Activated CD4-positive, alpha-beta T cell treated with anti-CD3 and anti-CD28 coated beads, Interleukin-2, amount 10 ng/mL, durations not matched to agents 24 days and 14 days (primary cell): ENCODE results near the gene PPP1R13L. TPM values are rescaled to one million over a fixed set of nuclear protein-coding genes. Genes with fewer than 3 reads are reported as not detected.
A peak's percentile ranks its signal among the peaks of the same experiment; 100 is the strongest.
"Not testable (repeated sequence)": the region's sequence is repeated elsewhere in the genome, so short reads cannot be mapped to it uniquely, and the experiment has no call there.

Experiments used
- DNase-seq: peaks from one replicate; pipeline ENCODE4 v3.0.0; 2022
- H3K27ac Mint-ChIP-seq: one replicate; pipeline ENCODE4 v1.8.0; 2022; ENCODE audit warnings: mild to moderate bottlenecking, mixed read lengths
- H3K27me3 Mint-ChIP-seq: one replicate; pipeline ENCODE4 v1.8.0; 2022; ENCODE audit warnings: mixed read lengths
- H3K36me3 Mint-ChIP-seq: one replicate; pipeline ENCODE4 v1.8.0; 2022; ENCODE audit warnings: low read depth, mild to moderate bottlenecking, mixed read lengths
- H3K4me1 Mint-ChIP-seq: one replicate; pipeline ENCODE4 v1.8.0; 2021; ENCODE audit warnings: mixed read lengths
- H3K4me3 Mint-ChIP-seq: one replicate; pipeline ENCODE4 v1.8.0; 2022; ENCODE audit warnings: mild to moderate bottlenecking, moderate library complexity, mixed read lengths
- H3K9me3 Mint-ChIP-seq: one replicate; pipeline ENCODE4 v1.8.0; 2021; ENCODE audit warnings: mixed read lengths
- intact Hi-C: fragments of 100-400 bp; cut with micrococcal nuclease; formaldehyde crosslinking; loops from one replicate; pipeline ENCODE4 v1.15.1; 2023
- total RNA-seq: library from RNA; stranded (reverse); gene quantifications from 2 replicates; pipeline ENCODE4 v1.2.3, GENCODE V29; 2022

Gene PPP1R13L
- total RNA-seq, 1 donor from 2014 or later = 13.4 TPM

DNA sequence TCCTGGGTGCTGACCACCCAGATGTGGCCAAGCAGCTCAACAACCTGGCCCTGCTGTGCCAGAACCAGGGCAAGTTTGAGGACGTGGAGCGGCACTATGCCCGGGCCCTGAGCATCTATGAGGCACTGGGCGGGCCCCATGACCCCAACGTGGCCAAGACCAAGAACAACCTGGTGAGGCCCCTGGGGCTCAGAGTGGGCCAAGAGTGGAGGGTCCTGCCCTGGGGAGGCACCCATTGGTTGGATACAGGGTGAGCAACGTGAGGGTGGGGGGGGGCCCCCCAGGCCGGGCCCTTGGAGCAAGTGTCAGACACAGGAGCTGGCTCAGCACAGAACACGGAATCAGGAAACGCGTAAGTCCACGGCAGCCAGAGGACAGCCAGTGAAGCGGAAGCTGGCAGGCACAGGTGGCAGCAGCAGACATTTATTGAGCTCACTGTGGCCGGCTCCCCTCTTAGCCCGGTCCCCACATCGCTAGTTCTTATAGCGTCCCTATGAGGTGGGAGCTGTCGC is 55.4 kb downstream of the PPP1R13L start:
- Mint-ChIP-seq H3K4me1 (no peaks in the 10 kb centered on the region), H3K27me3 (peaks cover 3% of the 10 kb centered on the region), H3K27ac (no peak overlapping the region), H3K9me3 (no peaks in the 10 kb centered on the region), H3K4me3 (no peak overlapping the region), H3K36me3 (peaks cover 14% of the 10 kb centered on the region)
- intact Hi-C loops = no loop called here
- no peak for DNase-seq

DNA sequence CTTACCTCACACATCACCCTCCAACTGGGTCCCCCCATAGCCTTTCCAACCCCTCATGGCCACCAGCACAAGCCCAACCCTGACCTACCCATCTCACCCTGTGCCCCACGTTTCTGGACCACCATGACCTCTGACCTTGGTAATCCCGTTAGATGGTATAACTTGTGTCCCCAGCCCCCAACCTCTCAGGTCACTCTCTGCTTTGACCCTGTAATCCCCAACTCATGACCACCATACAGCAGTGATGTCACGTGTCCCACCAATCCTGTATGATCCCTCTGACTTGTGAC is 55.8 kb downstream of the PPP1R13L start:
- intact Hi-C loops = no loop called here
- H3K4me3 Mint-ChIP-seq = no peak overlapping the region
- H3K36me3 Mint-ChIP-seq = peaks cover 10% of the 10 kb centered on the region
- no peak for DNase-seq
- H3K4me1 Mint-ChIP-seq = no peaks in the 10 kb centered on the region
- no peak overlapping the region for H3K27ac Mint-ChIP-seq
- peaks cover 3% of the 10 kb centered on the region for H3K27me3 Mint-ChIP-seq
- no peaks in the 10 kb centered on the region for H3K9me3 Mint-ChIP-seq

DNA sequence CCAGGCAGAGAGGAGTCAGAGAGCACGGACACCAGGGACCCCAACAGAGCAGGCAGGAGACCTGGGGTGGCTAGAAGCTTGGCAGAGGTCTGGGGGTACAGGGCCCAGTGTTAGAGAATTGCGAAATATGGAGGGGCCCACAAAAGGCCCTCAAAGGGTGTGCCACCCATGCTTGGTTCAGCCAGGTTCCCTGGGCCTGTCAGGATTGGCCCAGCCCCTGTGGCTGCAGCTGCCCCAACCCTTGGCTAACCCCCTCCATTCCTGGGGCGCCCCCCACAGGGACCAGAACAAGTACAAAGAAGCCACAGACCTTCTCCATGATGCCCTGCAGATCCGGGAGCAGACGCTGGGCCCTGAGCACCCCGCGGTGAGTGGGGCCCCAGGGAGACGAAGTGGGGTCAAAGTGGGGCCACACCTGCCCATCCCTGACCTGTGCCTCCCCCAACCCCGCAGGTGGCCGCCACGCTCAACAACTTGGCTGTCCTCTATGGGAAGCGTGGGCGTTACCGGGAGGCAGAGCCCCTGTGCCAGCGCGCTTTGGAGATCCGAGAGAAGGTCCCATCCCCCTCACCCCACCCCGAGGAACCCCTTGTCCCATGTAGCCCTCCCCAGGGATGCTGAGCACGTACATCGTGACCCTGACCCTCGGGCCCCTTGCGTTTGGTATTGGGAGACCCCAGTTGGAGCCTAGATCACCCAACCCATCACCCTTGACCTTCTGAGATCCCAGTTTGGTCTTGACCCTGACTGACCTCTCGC is 56.3 kb downstream of the PPP1R13L start:
- Mint-ChIP-seq H3K9me3 (no peaks in the 10 kb centered on the region), H3K27ac (no peak overlapping the region), H3K4me3 (no peak overlapping the region), H3K27me3 (peaks cover 3% of the 10 kb centered on the region), H3K36me3 (peaks cover 9% of the 10 kb centered on the region), H3K4me1 (no peaks in the 10 kb centered on the region)
- no peak for DNase-seq
- intact Hi-C loops = no loop called here

DNA sequence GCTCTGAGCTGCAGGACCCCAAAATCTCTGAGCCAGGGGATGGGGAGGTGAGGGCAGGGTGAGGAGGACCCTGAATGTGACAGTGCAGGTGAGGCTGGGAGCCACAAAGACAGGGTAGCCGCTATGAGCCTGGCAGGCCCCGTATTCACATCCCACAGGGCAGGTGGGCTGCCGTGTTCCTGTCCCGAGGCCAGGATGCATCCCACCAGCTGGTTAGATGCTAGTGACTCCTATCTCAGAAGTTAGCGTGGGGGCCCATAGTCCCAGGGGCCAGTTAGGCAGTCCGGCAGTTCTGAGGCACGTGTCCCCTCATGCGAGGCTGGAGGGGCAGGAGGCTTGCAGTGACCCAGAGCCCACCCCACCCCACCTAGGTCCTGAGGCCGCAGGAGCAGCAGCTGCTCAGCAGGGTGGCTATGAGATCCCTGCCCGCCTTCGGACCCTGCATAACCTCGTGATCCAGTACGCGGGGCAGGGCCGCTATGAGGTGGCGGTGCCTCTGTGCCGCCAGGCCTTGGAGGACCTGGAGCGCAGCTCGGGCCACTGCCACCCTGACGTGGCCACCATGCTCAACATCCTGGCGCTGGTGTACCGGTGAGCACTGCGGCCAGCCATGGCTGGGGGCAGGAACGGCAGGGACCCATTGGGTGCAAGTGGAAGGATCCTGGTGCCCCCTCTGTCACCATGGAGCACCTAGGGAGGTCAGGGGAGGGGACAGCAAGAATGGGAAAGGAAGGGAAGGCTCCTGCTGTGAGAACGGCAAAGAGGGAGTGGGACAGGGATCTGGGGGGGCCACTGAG is 57.1 kb downstream of the PPP1R13L start:
- no peak overlapping the region for H3K27ac Mint-ChIP-seq
- no peaks in the 10 kb centered on the region for H3K4me1 Mint-ChIP-seq
- DNase-seq = no peak
- no peak overlapping the region for H3K4me3 Mint-ChIP-seq
- H3K36me3 Mint-ChIP-seq = peaks cover 6% of the 10 kb centered on the region
- H3K27me3 Mint-ChIP-seq = peaks cover 3% of the 10 kb centered on the region
- intact Hi-C loops = no loop called here
- no peaks in the 10 kb centered on the region for H3K9me3 Mint-ChIP-seq

DNA sequence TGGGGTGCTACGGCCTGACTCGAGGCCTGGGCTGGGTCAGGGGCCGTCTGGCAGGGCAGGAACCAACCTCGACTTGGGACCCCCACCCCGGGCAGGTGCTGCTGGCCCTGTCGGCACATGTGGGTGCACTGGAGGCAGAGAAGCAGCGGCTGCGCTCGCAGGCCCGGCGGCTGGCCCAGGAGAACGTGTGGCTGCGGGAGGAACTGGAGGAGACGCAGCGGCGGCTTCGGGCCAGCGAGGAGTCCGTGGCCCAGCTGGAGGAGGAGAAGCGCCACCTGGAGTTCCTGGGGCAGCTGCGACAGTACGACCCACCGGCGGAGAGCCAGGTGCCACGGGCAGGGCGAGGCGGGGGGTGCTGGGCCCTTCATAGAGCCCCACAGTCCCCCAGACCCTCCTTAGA is 58.4 kb downstream of the PPP1R13L start:
- H3K4me1 Mint-ChIP-seq = no peaks in the 10 kb centered on the region
- H3K4me3 Mint-ChIP-seq = no peak overlapping the region
- DNase-seq = no peak
- H3K27ac Mint-ChIP-seq = no peak overlapping the region
- no peaks in the 10 kb centered on the region for H3K9me3 Mint-ChIP-seq
- H3K27me3 Mint-ChIP-seq = peaks cover 3% of the 10 kb centered on the region
- peaks cover 4% of the 10 kb centered on the region for H3K36me3 Mint-ChIP-seq
- intact Hi-C loops = no loop called here

DNA sequence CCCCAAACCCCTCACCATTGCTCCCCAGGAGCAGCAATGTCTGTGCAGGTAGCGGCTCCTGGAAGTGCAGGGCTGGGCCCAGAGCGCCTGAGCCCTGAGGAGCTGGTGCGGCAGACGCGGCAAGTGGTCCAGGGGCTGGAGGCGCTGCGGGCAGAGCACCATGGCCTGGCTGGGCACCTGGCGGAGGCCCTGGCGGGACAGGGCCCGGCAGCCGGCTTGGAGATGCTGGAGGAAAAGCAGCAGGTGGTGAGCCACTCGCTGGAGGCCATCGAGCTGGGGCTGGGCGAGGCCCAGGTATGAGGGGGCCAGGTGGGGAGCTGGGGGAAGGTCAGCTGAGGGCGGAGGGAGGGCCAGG is 59.4 kb downstream of the PPP1R13L start:
- DNase-seq = no peak
- no peaks in the 10 kb centered on the region for H3K4me1 Mint-ChIP-seq
- peaks cover 1% of the 10 kb centered on the region for H3K36me3 Mint-ChIP-seq
- H3K27ac Mint-ChIP-seq = no peak overlapping the region
- H3K9me3 Mint-ChIP-seq = no peaks in the 10 kb centered on the region
- intact Hi-C loops = no loop called here
- H3K27me3 Mint-ChIP-seq = peaks cover 3% of the 10 kb centered on the region
- no peak overlapping the region for H3K4me3 Mint-ChIP-seq

DNA sequence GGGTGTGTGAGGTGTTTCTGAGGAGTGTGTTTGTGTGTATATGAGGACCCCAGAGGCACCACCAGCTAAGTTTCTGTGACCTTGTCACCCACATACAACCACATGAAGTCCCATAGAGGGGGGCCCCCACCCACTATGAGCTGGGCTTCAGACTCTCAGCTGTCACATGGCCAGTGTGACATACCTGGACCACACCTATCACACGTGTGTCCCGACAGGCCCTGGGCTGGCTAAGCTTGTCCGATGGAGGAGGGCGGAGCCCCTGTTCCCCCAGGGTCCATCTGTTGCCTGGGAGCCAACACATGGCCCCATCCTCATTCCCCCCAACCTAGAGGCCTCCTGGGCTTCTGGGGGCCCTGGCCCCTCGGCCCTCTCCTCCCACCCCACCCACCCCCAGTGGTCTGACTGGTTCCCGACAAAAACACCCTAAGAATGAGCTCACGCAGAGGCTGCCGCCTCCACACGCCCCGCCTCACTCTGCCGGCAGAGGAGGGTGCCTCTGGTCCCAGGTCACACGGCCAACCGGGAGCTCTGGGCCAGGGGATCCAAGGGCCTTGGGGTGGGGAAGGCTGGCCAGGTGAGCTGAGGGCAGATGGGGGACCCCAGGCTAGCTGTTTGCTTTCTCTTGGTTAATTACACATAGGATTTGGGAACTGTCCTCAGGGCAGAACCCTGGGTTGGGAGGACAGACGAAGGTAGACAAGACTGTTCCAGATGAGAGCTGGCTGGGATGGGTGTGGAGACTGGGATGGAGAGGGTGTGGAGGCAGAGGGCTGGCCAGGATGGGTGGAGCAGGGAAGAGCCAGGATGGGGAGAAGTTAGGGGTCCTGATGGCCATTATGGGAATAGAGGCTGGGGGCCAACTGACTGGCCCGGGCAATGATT is 60.0 kb downstream of the PPP1R13L start:
- Mint-ChIP-seq H3K27me3 (peaks cover 8% of the 10 kb centered on the region), H3K27ac (no peak overlapping the region), H3K4me3 (no peak overlapping the region), H3K36me3 (no peaks in the 10 kb centered on the region), H3K4me1 (peaks cover 2% of the 10 kb centered on the region), H3K9me3 (no peaks in the 10 kb centered on the region)
- no peak for DNase-seq
- intact Hi-C loops = no loop called here

DNA sequence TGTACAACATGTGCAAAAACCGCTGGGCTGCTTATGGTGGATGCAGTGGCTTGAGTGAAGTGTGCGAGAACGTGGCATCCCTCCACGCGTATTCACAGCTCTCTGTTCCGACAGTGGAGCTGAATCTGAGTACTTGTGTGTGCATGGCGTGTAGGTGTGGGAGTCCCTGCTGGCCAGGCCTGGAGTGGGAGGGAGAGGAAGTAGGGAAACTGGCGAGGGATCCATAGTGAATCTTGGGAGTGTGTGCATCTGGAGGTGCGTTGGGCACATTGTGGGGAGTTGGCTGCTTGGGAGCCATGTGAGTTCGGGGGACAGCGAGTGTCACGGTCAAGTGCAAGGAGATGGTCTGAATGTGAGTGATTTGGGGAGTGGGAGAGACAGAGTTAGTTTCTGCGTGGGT is 62.0 kb downstream of the PPP1R13L start:
- Mint-ChIP-seq H3K4me1 (peaks cover 6% of the 10 kb centered on the region), H3K4me3 (no peak overlapping the region), H3K36me3 (no peaks in the 10 kb centered on the region), H3K9me3 (no peaks in the 10 kb centered on the region), H3K27me3 (peaks cover 8% of the 10 kb centered on the region), H3K27ac (no peak overlapping the region)
- no peak for DNase-seq
- intact Hi-C loops = no loop called here

DNA sequence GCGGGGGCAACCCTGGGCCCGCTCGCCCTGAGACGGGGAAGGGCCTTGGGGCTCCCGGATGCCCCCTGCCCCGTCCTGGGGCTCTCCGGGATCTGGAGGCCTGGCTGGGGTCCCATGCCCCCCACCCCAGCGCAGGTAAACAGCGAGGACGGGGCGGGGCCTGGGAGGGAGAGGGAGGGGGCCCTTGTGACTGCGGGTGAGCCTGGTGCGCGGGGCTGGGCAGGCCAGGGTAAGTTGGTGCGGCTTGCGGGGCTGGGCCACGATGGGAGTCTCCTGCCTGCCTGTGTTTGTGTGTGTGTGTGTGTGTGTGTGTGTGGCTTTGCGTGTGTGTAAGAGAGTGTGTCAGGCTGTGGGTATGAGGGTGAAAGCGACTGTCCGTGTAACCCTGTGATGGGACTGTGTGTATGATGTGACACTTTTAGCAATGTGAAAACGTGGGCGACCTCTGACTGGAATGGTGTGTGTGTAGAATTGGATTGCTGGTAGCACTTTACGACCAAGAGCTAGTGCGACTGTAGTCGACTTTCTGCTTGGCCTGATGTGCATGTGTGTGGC is 63.9 kb downstream of the PPP1R13L start:
- peaks cover 11% of the 10 kb centered on the region for H3K27me3 Mint-ChIP-seq
- H3K4me3 Mint-ChIP-seq = no peak overlapping the region
- no peaks in the 10 kb centered on the region for H3K9me3 Mint-ChIP-seq
- H3K36me3 Mint-ChIP-seq = no peaks in the 10 kb centered on the region
- peak; percentile 61 for DNase-seq
- intact Hi-C loops = no loop called here
- H3K4me1 Mint-ChIP-seq = peaks cover 6% of the 10 kb centered on the region
- no peak overlapping the region for H3K27ac Mint-ChIP-seq

DNA sequence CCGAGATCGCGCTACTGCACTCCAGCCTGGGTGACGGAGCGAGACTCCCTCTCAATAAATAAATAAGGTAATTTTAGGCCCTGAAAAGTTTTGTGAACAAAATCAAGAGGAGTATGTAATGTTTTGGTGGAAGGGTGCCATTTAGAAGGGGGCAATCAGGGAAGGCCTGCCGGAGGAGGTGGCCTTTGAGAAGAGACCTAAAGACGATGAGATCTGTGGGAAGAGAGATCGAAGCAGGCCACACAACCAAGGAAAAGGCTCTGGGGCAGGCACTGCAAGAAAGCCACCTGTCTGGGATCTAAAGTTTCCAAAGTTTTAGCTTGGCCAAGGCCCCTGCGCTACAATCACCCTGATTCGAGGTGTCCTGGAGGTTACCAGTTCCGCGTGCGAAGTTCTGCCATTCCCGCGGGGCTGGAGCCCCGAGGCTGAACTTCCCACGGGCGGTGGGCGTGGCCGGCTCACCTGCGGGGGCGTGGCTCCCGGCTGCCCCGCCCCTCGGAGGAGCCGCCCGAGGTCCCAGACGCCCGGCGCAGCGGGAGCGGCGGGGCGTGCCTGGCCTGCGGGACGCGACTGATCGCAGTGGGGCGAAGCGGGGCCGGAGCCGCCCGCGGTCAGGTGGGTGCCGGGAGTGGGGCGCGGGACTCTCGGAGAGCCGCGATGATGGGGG is 64.5 kb downstream of the PPP1R13L start, which contains the start of gene KLC3:
Gene KLC3, plus strand, starts transcription at position 519 of the 667 bp plus-strand sequence. CDS start 4,792 bp downstream, outside the sequence.
- Mint-ChIP-seq H3K36me3 (no peaks in the 10 kb centered on the region), H3K4me1 (peaks cover 6% of the 10 kb centered on the region), H3K4me3 (peak within 1 kb of the TSS; percentile 64), H3K27me3 (peaks cover 9% of the 10 kb centered on the region), H3K27ac (no peak within 1 kb of the TSS), H3K9me3 (no peaks in the 10 kb centered on the region)
- intact Hi-C loops = no loop called here
- peak; percentile 83 for DNase-seq

DNA sequence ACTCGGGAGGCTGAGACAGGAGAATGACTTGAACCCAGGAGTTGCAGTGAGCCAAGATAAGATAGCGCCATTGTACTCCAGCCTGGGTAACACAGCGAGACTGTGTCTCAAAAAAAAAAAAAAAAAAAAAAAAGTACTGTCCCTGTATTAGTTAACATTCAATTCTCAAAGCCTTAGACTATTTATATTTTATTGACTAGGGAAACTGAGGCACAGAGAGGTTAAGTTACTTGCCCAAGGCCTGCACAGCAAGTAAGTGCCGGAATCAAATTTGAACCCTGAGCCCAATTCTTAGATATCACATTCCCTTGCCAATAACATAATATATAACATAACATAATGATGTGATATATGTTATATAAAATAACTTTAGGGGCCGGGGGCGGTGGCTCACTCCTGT is 65.2 kb downstream of the PPP1R13L start:
- Mint-ChIP-seq H3K36me3 (no peaks in the 10 kb centered on the region), H3K9me3 (no peaks in the 10 kb centered on the region), H3K4me3 (no peak overlapping the region), H3K27me3 (peaks cover 9% of the 10 kb centered on the region), H3K27ac (no peak overlapping the region), H3K4me1 (peaks cover 6% of the 10 kb centered on the region)
- no peak for DNase-seq
- intact Hi-C loops = loop anchor here (2.0 kb wide), 1 partner anchor 89 kb away; the partner anchor contains the start of gene MARK4

DNA sequence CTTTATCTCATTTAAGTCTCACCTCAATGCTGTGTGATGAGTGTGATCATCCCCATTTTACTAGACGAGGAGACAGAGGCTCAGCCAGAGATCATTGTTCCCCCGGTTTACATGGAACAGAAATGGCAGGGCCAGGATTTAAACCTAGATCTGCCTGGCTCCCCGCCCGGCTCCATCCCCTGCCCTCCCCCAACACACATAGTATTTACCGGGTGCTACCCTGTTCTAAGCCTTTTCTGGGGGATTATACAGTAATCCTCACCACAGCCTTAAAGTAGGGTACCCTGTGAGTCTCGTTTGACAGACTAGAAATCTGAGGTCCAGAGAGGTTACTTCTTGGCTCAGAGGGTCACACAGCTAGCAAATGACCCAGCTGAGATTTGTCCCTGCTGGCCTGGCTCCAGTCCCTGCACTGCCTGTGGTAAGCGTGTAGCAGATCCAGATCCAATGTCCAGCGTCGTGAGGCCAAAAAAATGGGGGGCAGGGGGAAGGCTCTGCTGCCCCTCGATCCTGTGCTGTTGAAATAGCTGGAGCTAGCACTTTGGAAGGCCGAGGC is 68.1 kb downstream of the PPP1R13L start:
- Mint-ChIP-seq H3K27me3 (peaks cover 9% of the 10 kb centered on the region), H3K9me3 (no peaks in the 10 kb centered on the region), H3K4me3 (no peak overlapping the region), H3K27ac (no peak overlapping the region), H3K36me3 (no peaks in the 10 kb centered on the region), H3K4me1 (peaks cover 6% of the 10 kb centered on the region)
- intact Hi-C loops = no loop called here
- no peak for DNase-seq

DNA sequence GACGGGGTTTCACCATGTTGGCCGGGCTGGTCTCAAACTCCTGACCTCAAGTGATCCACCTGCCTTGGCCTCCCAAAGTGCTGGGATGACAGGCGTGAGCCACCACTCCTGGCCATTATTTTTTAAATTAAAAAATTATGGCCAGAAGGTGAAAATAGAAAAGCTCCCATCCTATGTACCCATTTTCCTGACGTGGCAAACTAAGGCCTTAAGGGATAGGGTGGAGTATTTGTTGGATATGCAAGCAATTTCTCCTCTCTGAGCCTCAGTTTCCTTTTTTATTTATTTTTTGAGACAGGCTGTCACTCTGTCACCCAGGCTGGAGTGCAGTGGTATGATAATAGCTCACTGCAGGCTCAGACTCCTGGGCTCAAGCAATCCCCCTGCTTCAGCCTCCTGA is 70.0 kb downstream of the PPP1R13L start:
- H3K27me3 Mint-ChIP-seq, H3K36me3 Mint-ChIP-seq, intact Hi-C loops, DNase-seq, H3K27ac Mint-ChIP-seq, H3K4me1 Mint-ChIP-seq, H3K9me3 Mint-ChIP-seq, H3K4me3 Mint-ChIP-seq: not testable (repeated sequence)
